Right lobe of liver (tissue), 6 donors: ENCODE measurements around the gene HOXB7. TPM values are rescaled to one million over a fixed set of nuclear protein-coding genes. Genes with fewer than 3 reads are reported as not detected.

Experiments
- ATAC-seq, 4 donors: fragments of 200-7000 bp; cut with Tn5 transposase; one replicate each; pipeline ENCODE4 v1.9.1; 2020; ENCODE audit warnings: mild to moderate bottlenecking in 4 of 4, moderate library complexity in 4 of 4
- DNase-seq, 3 donors: peaks; one replicate each; pipeline ENCODE4 v3.0.0-alpha.2; 2020
- H3K27ac ChIP-seq, 3 donors: fragments of 200-600 bp; one replicate each; pipeline ENCODE4 v1.8.0; 2022
- H3K27me3 ChIP-seq, 2 donors: fragments of 200-600 bp; one replicate each; pipeline ENCODE4 v1.8.0; 2022
- H3K36me3 ChIP-seq, 4 donors: fragments of 200-600 bp; sonication (generic) in 1 of 4; one replicate each; pipeline versions ENCODE4 v1.5.1 to v1.8.0; 2017 to 2022; ENCODE audit warnings: control low read depth in 1 of 4
- H3K4me1 ChIP-seq, 4 donors: fragments of 200-600 bp; sonication (generic) in 1 of 4; one replicate each; pipeline versions ENCODE4 v1.5.1 to v1.8.0; 2017 to 2022; ENCODE audit warnings: control low read depth in 1 of 4
- H3K4me3 ChIP-seq, 3 donors: fragments of 200-600 bp; one replicate each; pipeline ENCODE4 v1.8.0; 2022
- H3K9me3 ChIP-seq, 4 donors: fragments of 200-600 bp; sonication (generic) in 1 of 4; one replicate each; pipeline versions ENCODE4 v1.5.1 to v1.8.0; 2017 to 2022; ENCODE audit warnings: control low read depth in 1 of 4
- CTCF ChIP-seq, 4 donors: fragments of 200-600 bp in 3 of 4; fragments of 450-650 bp in 1 of 4; IDR thresholded peaks; one replicate each; pipeline versions ENCODE4 v1.5.1 to v1.8.0; 2016 to 2022; ENCODE audit warnings: antibody characterized with exemption in 4 of 4, mild to moderate bottlenecking in 2 of 4
- POLR2A ChIP-seq: fragments of 450-650 bp; IDR thresholded peaks from one replicate; pipeline ENCODE4 v1.6.1; 2017; ENCODE audit warnings: antibody characterized with exemption, mild to moderate bottlenecking
- WGBS: methylation state at CpG from one replicate; pipeline ENCODE4 v1.1.6; 2018; ENCODE audit warnings: low coverage, low lambda C conversion rate; ENCODE audit not compliant: insufficient coverage; ENCODE audit errors: missing lambda C conversion rate; 5-methylcytosine and 5-hydroxymethylcytosine counted together
- intact Hi-C, 2 donors: fragments of 100-400 bp; cut with DNase I; formaldehyde crosslinking; loops; one replicate each; pipeline versions ENCODE4 v1.11.2 to v1.14.1; 2022
- total RNA-seq, 6 experiments: library from RNA; depleted of rRNA in 2 of 6; stranded (reverse); fragments of >200 nt in 2 of 6; fragmentation: NEBNext Ultra II Directional in 3 of 6; extraction: Animal tissue kit (Norgen Biotek cat#: 25700) in 3 of 6; gene quantifications; one replicate each; pipeline versions ENCODE4 v1.1.0 to v1.2.4, GENCODE V29; 2016 to 2023
- donor health status: DM: no; HTN: yes; CAD: no.
- donor health status: DM: no; HTN: no; CAD: no.
- donor health status: DM: no; HTN: no; CAD: no.
- donor health status: DM: no; HTN: yes; CAD: no.
- donor health status: DM: no; HTN: yes; CAD: no.

Gene HOXB7
- total RNA-seq, 6 experiments from 2014 or later, result 0.16 to 0.79 (median 0.30) TPM; not detected in 2

GRCh38 chr17:48644159-48644558 is 33.3 kb upstream of the HOXB7 start:
- WGBS, result no CpG with 5 or more reads among the region's 1 CpG
- DNase-seq, result no peak

GRCh38 chr17:48643697-48644012 is 32.8 kb upstream of the HOXB7 start:
- DNase-seq, result no peak
- Histone ChIP-seq H3K4me1 (no peaks in the 10 kb centered on the region), H3K27ac (no peak overlapping the region), H3K36me3 (no peaks in the 10 kb centered on the region), H3K9me3 (no peaks in the 10 kb centered on the region), H3K27me3 (peaks cover 20 to 46% of the 10 kb centered on the region in 2 donors), H3K4me3 (no peak overlapping the region)
- ATAC-seq, result no peak
- intact Hi-C loops, result no loop called here
- TF ChIP-seq CTCF (IDR thresholded peaks at IDR 0.05) (no peak), POLR2A (no peak)

More at GRCh38 chr17:48644159-48644558, 33.3 kb upstream of the HOXB7 start:
- intact Hi-C loops, result no loop called here
- peaks cover 20 to 41% of the 10 kb centered on the region in 2 donors for H3K27me3 ChIP-seq
- no peaks in the 10 kb centered on the region for H3K4me1 ChIP-seq
- no peak overlapping the region for H3K27ac ChIP-seq
- ATAC-seq, result no peak
- TF ChIP-seq CTCF (IDR thresholded peaks at IDR 0.05) (no peak), POLR2A (no peak)
- H3K36me3 ChIP-seq, result no peaks in the 10 kb centered on the region
- H3K9me3 ChIP-seq, result no peaks in the 10 kb centered on the region
- H3K4me3 ChIP-seq, result no peak overlapping the region

- Histone ChIP-seq H3K9me3 (no peaks in the 10 kb centered on the region), H3K4me1 (no peaks in the 10 kb centered on the region), H3K36me3 (no peaks in the 10 kb centered on the region), H3K27ac (no peak overlapping the region), H3K4me3 (no peak overlapping the region), H3K27me3 (peaks cover 20 to 48% of the 10 kb centered on the region in 2 donors)
- no peak for DNase-seq
- intact Hi-C loops, result no loop called here
- ATAC-seq, result no peak
- TF ChIP-seq POLR2A (no peak), CTCF (IDR thresholded peaks at IDR 0.05) (no peak)
- whole genome bisulfite sequencing, result 29% methylated on average over 17 of the region's 23 CpGs
These were observed 32.3 kb upstream of the HOXB7 start for GRCh38 chr17:48642843-48643696.

GRCh38 chr17:48642059-48642842 is 31.4 kb upstream of the HOXB7 start:
- no peaks in the 10 kb centered on the region for H3K4me1 ChIP-seq
- 3% methylated on average over 8 of the region's 58 CpGs for WGBS
- ATAC-seq (no peak), DNase-seq (no peak)
- TF ChIP-seq POLR2A, result no peak
- no peak for TF ChIP-seq CTCF (IDR thresholded peaks at IDR 0.05)
- H3K27ac ChIP-seq, result no peak overlapping the region
- intact Hi-C loops, result no loop called here
- no peaks in the 10 kb centered on the region for H3K36me3 ChIP-seq
- no peak overlapping the region for H3K4me3 ChIP-seq
- no peaks in the 10 kb centered on the region for H3K9me3 ChIP-seq
- H3K27me3 ChIP-seq, result peaks cover 20 to 49% of the 10 kb centered on the region in 2 donors
